GM12878 (cell line): ENCODE data around the gene GRB10. TPM values are rescaled to one million over a fixed set of nuclear protein-coding genes. Genes with fewer than 3 reads are reported as not detected.

Source experiments
- ATAC-seq: fragments of 200-7000 bp; cut with Tn5 transposase; 3 replicates; pipeline ENCODE4 v1.9.1; 2020; ENCODE audit warnings: mild to moderate bottlenecking, moderate library complexity
- BruUV-seq: library from RNA; stranded (reverse); fragments of 400-500 nt; replicated peaks from 2 replicates; lab custom pipeline; 2021; lab: Mats Ljungman, UMichigan
- CTCF ChIA-PET: fragments of 300-600 bp; sonication (Branson Sonifier 250); formaldehyde crosslinking; extraction: SDS; loops from one replicate; lab custom pipeline; 2021; ENCODE audit warnings: inconsistent platforms; lab: Yijun Ruan, JAX
- POLR2A ChIA-PET: fragments of 350-600 bp; formaldehyde crosslinking; extraction: SDS; loops from one replicate; lab custom pipeline; 2021; ENCODE audit warnings: inconsistent platforms; lab: Charles Lee
- RAD21 ChIA-PET: fragments of 300-600 bp; sonication (Branson Sonifier 250); formaldehyde crosslinking; loops from one replicate; lab custom pipeline; 2023; ENCODE audit warnings: antibody characterized with exemption; ENCODE audit not compliant: unreplicated experiment; lab: Charles Lee
- SMC1A ChIA-PET: fragments of 300-600 bp; sonication (Branson Sonifier 250); formaldehyde crosslinking; loops from one replicate; lab custom pipeline; 2023; ENCODE audit not compliant: unreplicated experiment, uncharacterized antibody; lab: Charles Lee
- DNase-seq: peaks from one replicate; pipeline ENCODE4 v3.0.0-alpha.2; 2011; ENCODE audit warnings: low read depth, low spot score
- FAIRE-seq: peaks from 3 replicates; lab custom pipeline; 2011; peaks lifted over from hg19 to GRCh38; lab: Jason Lieb, UNC
- H2AFZ ChIP-seq: 2 replicates; pipeline ENCODE4 v1.6.0; 2011; ENCODE audit warnings: low read depth, low read length, control low read depth; ENCODE audit not compliant: control insufficient read depth
- H3K27ac ChIP-seq: 2 replicates; pipeline ENCODE4 v1.5.1; 2011; ENCODE audit warnings: control low read depth; ENCODE audit not compliant: control insufficient read depth, insufficient read depth
- H3K27me3 ChIP-seq, 2 experiments: replicated peaks in 1 of 2; 2 replicates each; pipeline versions ENCODE4 v1.6.0 to v1.6.1; 2011; ENCODE audit warnings: low read length in 1 of 2; ENCODE audit not compliant: control insufficient read depth in 2 of 2, insufficient read depth in 2 of 2
- H3K36me3 ChIP-seq, 2 experiments: 2 replicates each; pipeline ENCODE4 v1.5.1; 2011; ENCODE audit warnings: low read length in 1 of 2; ENCODE audit not compliant: control insufficient read depth in 2 of 2, insufficient read depth in 2 of 2
- H3K4me1 ChIP-seq: 2 replicates; pipeline ENCODE4 v1.6.1; 2011; ENCODE audit warnings: mild to moderate bottlenecking, low read length, moderate library complexity, mixed read lengths; ENCODE audit not compliant: control insufficient read depth, insufficient read depth
- H3K4me2 ChIP-seq: 2 replicates; pipeline ENCODE4 v1.6.0; 2011; ENCODE audit warnings: control low read depth; ENCODE audit not compliant: control insufficient read depth, insufficient read depth
- H3K4me3 ChIP-seq: fragments of 200-600 bp; sonication (generic); 2 replicates; pipeline ENCODE4 v1.5.1; 2016
- H3K79me2 ChIP-seq: 2 replicates; pipeline ENCODE4 v1.6.0; 2011; ENCODE audit warnings: low read length; ENCODE audit not compliant: control insufficient read depth, insufficient read depth
- H3K9ac ChIP-seq: 2 replicates; pipeline ENCODE4 v1.8.0; 2011; ENCODE audit warnings: low read length, control low read depth, mixed read lengths; ENCODE audit not compliant: control insufficient read depth, insufficient read depth
- H3K9me3 ChIP-seq: replicated peaks from 3 replicates; pipeline ENCODE4 v1.5.1; 2011; ENCODE audit warnings: mild to moderate bottlenecking, low read length; ENCODE audit not compliant: control insufficient read depth, insufficient read depth
- H4K20me1 ChIP-seq: 2 replicates; pipeline ENCODE4 v1.6.0; 2011; ENCODE audit not compliant: control insufficient read depth, insufficient read depth
- BCL11A ChIP-seq: IDR thresholded peaks from 2 replicates; pipeline ENCODE4 v1.6.1; 2011; ENCODE audit warnings: low read depth, low read length
- E4F1 ChIP-seq: fragments of 450-650 bp; IDR thresholded peaks from 2 replicates; pipeline ENCODE4 v1.6.1; 2018; ENCODE audit warnings: borderline replicate concordance, mild to moderate bottlenecking; ENCODE audit not compliant: partially characterized antibody
- MYC ChIP-seq: IDR thresholded peaks from 2 replicates; pipeline ENCODE4 v1.6.1; 2011; ENCODE audit warnings: mild to moderate bottlenecking, low read length, moderate library complexity, inconsistent platforms; ENCODE audit not compliant: insufficient read depth, insufficient replicate concordance, insufficient read length, severe bottlenecking
- NFYB ChIP-seq: IDR thresholded peaks from 2 replicates; pipeline ENCODE4 v1.6.1; 2011; ENCODE audit warnings: low read depth, mild to moderate bottlenecking, low read length, improper control_type of control experiment, moderate library complexity; ENCODE audit not compliant: insufficient read depth
- PAX8 ChIP-seq: fragments of 450-650 bp; IDR thresholded peaks from 2 replicates; pipeline ENCODE4 v1.6.1; 2017; ENCODE audit warnings: mild to moderate bottlenecking, moderate library complexity
- RUNX3 ChIP-seq: IDR thresholded peaks from 2 replicates; pipeline ENCODE4 v1.6.1; 2012; ENCODE audit warnings: low read length, inconsistent platforms
- SIX5 ChIP-seq: IDR thresholded peaks from 2 replicates; pipeline ENCODE4 v1.6.1; 2011; ENCODE audit warnings: mild to moderate bottlenecking, low read depth, low read length, moderate library complexity; ENCODE audit not compliant: severe bottlenecking
- SRF ChIP-seq, 2 experiments: IDR thresholded peaks; 2 replicates each; pipeline ENCODE4 v1.6.1; 2011; ENCODE audit warnings: low read depth in 2 of 2, low read length in 2 of 2, mild to moderate bottlenecking in 1 of 2, moderate library complexity in 1 of 2
- TCF7 ChIP-seq: IDR thresholded peaks from 2 replicates; pipeline ENCODE4 v1.6.1; 2014; ENCODE audit warnings: antibody characterized with exemption, borderline replicate concordance
- ZSCAN29 ChIP-seq: fragments of 450-650 bp; IDR thresholded peaks from 2 replicates; pipeline ENCODE4 v1.6.1; 2017; ENCODE audit warnings: mild to moderate bottlenecking, moderate library complexity
- WGBS: methylation state at CpG from one replicate; pipeline ENCODE4 v1.1.6; 2016; ENCODE audit warnings: low lambda C conversion rate; ENCODE audit not compliant: insufficient replicate concordance, insufficient coverage; ENCODE audit errors: missing lambda C conversion rate; 5-methylcytosine and 5-hydroxymethylcytosine counted together
- in situ Hi-C: fragments of 300-500 bp; cut with MboI; formaldehyde crosslinking; loops from 9 replicates; pipeline ENCODE4 v1.14.3; 2018; ENCODE audit warnings: mixed read lengths
- intact Hi-C: fragments of 100-400 bp; cut with micrococcal nuclease; formaldehyde crosslinking; loops from one replicate; pipeline ENCODE4 v1.14.2; 2022; ENCODE audit not compliant: unreplicated experiment
- polyA plus RNA-seq, 11 experiments: library from polyadenylated mRNA; depleted of rRNA in 4 of 11; unstranded in 6 of 11; stranded (reverse) in 5 of 11; fragments of >200 nt; fragmentation: Nextera tagmentation in 4 of 11; fragmentation: Illumina TruSeq in 1 of 11; extraction: Ambion mirVana in 4 of 11; extraction: Trizol in 1 of 11; gene quantifications; 1 replicate in 1 of 11; 2 replicates in 10 of 11; pipeline versions ENCODE4 v1.2.1 to v1.2.3, GENCODE V29; 2011 to 2016; ENCODE audit warnings: inconsistent platforms in 2 of 11, missing spikeins in 2 of 11, low read depth in 1 of 11
- total RNA-seq, 4 experiments: library from RNA; depleted of rRNA in 3 of 4; stranded (reverse); fragments of >200 nt in 3 of 4; fragmentation: Illumina TruSeq in 1 of 4; extraction: Trizol in 1 of 4; gene quantifications; 2 replicates each; pipeline versions ENCODE4 v1.2.1 to v1.2.3, GENCODE V29; 2013 to 2021
- TF ChIP-seq, protein P1 (sequence below): fragments of 450-650 bp; IDR thresholded peaks from 2 replicates; pipeline ENCODE4 v1.6.1; 2018; ENCODE audit warnings: mild to moderate bottlenecking, low read depth, moderate library complexity; ENCODE audit not compliant: partially characterized antibody
- TF ChIP-seq, protein P2 (sequence below): fragments of 450-650 bp; IDR thresholded peaks from 2 replicates; pipeline ENCODE4 v1.6.1; 2017; ENCODE audit warnings: mild to moderate bottlenecking
- TF ChIP-seq, protein P3 (sequence below): fragments of 450-650 bp; IDR thresholded peaks from 2 replicates; pipeline ENCODE4 v1.6.1; 2016; ENCODE audit warnings: mild to moderate bottlenecking

Gene GRB10
- total and polyA plus RNA-seq, 10 of the 15 experiments (the other 5 are each of a cell fraction or from before 2014, with no cell fraction given): 0.04 to 0.33 TPM; not detected in 8

- no peak overlapping the region for H2AFZ ChIP-seq
- no peaks in the 10 kb centered on the region for H3K79me2 ChIP-seq
- no peaks in the 10 kb centered on the region; a peak in 2 of 4 replicates for H3K27me3 ChIP-seq
- ChIA-PET RAD21 (no interaction called here), POLR2A (no interaction called here), CTCF (no interaction called here), SMC1A (no interaction called here)
- FAIRE-seq (no peak), ATAC-seq (no peak), DNase-seq (no peak)
- no peak overlapping the region for H3K9ac ChIP-seq
- H3K4me1 ChIP-seq: no peaks in the 10 kb centered on the region
- H3K36me3 ChIP-seq: no peaks in the 10 kb centered on the region
- intact Hi-C loops (no loop called here), in situ Hi-C loops (no loop called here)
- TF ChIP-seq ZSCAN29: no peak
- TF ChIP-seq NFYB: no peak
- TF ChIP-seq PAX8: no peak
- no peak for TF ChIP-seq SRF (IDR thresholded peaks at IDR 0.05; ENCODE audit: low read depth in 2 of 2, low read length in 2 of 2)
- TF ChIP-seq, protein P1, sequence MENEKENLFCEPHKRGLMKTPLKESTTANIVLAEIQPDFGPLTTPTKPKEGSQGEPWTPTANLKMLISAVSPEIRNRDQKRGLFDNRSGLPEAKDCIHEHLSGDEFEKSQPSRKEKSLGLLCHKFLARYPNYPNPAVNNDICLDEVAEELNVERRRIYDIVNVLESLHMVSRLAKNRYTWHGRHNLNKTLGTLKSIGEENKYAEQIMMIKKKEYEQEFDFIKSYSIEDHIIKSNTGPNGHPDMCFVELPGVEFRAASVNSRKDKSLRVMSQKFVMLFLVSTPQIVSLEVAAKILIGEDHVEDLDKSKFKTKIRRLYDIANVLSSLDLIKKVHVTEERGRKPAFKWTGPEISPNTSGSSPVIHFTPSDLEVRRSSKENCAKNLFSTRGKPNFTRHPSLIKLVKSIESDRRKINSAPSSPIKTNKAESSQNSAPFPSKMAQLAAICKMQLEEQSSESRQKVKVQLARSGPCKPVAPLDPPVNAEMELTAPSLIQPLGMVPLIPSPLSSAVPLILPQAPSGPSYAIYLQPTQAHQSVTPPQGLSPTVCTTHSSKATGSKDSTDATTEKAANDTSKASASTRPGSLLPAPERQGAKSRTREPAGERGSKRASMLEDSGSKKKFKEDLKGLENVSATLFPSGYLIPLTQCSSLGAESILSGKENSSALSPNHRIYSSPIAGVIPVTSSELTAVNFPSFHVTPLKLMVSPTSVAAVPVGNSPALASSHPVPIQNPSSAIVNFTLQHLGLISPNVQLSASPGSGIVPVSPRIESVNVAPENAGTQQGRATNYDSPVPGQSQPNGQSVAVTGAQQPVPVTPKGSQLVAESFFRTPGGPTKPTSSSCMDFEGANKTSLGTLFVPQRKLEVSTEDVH: no peak
- TF ChIP-seq, protein P2, sequence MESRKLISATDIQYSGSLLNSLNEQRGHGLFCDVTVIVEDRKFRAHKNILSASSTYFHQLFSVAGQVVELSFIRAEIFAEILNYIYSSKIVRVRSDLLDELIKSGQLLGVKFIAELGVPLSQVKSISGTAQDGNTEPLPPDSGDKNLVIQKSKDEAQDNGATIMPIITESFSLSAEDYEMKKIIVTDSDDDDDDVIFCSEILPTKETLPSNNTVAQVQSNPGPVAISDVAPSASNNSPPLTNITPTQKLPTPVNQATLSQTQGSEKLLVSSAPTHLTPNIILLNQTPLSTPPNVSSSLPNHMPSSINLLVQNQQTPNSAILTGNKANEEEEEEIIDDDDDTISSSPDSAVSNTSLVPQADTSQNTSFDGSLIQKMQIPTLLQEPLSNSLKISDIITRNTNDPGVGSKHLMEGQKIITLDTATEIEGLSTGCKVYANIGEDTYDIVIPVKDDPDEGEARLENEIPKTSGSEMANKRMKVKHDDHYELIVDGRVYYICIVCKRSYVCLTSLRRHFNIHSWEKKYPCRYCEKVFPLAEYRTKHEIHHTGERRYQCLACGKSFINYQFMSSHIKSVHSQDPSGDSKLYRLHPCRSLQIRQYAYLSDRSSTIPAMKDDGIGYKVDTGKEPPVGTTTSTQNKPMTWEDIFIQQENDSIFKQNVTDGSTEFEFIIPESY: no peak
- no peak for TF ChIP-seq BCL11A
- TF ChIP-seq E4F1: no peak
- TF ChIP-seq, protein P3, sequence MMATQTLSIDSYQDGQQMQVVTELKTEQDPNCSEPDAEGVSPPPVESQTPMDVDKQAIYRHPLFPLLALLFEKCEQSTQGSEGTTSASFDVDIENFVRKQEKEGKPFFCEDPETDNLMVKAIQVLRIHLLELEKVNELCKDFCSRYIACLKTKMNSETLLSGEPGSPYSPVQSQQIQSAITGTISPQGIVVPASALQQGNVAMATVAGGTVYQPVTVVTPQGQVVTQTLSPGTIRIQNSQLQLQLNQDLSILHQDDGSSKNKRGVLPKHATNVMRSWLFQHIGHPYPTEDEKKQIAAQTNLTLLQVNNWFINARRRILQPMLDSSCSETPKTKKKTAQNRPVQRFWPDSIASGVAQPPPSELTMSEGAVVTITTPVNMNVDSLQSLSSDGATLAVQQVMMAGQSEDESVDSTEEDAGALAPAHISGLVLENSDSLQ: no peak
- no peak for TF ChIP-seq TCF7
- no peak for TF ChIP-seq MYC
- no peak for TF ChIP-seq RUNX3
- no peak for TF ChIP-seq SIX5
- no TSS peak for BruUV-seq
- no peaks in the 10 kb centered on the region for H4K20me1 ChIP-seq
- no peak overlapping the region for H3K4me3 ChIP-seq
- H3K4me2 ChIP-seq: no peak overlapping the region
- no peaks in the 10 kb centered on the region for H3K9me3 ChIP-seq
- no peak overlapping the region for H3K27ac ChIP-seq
- 46% methylated on average over 2 of the region's 2 CpGs for WGBS
These were observed 15.9 kb downstream of the GRB10 start for GRCh38 chr7:50766849-50767207.
